Body of pancreas (tissue), 4 donors: ENCODE measurements around the gene SLC25A41. TPM values are rescaled to one million over a fixed set of nuclear protein-coding genes. Genes with fewer than 3 reads are reported as not detected.

Experiments
- ATAC-seq: fragments of 150-250 bp; one replicate; pipeline ENCODE4 v1.9.1; 2016
- DNase-seq, 4 donors: peaks; one replicate each; pipeline ENCODE4 v3.0.0-alpha.2; 2019
- H3K27ac ChIP-seq, 4 donors: fragments of 200-600 bp; sonication (generic); 1 replicate in 3 of 4; 2 replicates in 1 of 4; pipeline versions ENCODE4 v1.5.1 to v1.6.1; 2016 to 2019; ENCODE audit warnings: mild to moderate bottlenecking in 1 of 4, mixed read lengths in 1 of 4, moderate library complexity in 1 of 4
- H3K27me3 ChIP-seq, 2 donors: fragments of 200-600 bp; sonication (generic); one replicate each; pipeline ENCODE4 v1.6.0; 2016; ENCODE audit warnings: mild to moderate bottlenecking in 1 of 2
- H3K36me3 ChIP-seq, 2 donors: fragments of 200-600 bp; sonication (generic); replicated peaks in 1 of 2; 2 replicates each; pipeline ENCODE4 v1.5.1; 2016; ENCODE audit warnings: low read depth in 2 of 2; ENCODE audit not compliant: insufficient read depth in 1 of 2
- H3K4me1 ChIP-seq: fragments of 200-600 bp; sonication (generic); one replicate; pipeline ENCODE4 v1.6.0; 2016
- H3K4me3 ChIP-seq, 2 donors: fragments of 200-600 bp; sonication (generic); 1 replicate in 1 of 2; 2 replicates in 1 of 2; pipeline ENCODE4 v1.5.1; 2016 to 2019
- H3K9me3 ChIP-seq, 3 donors: fragments of 200-600 bp; sonication (generic); 1 replicate in 2 of 3; 2 replicates in 1 of 3; pipeline ENCODE4 v1.5.1; 2016
- CTCF ChIP-seq, 7 experiments: fragments of 450-650 bp in 4 of 7; fragments of 200-600 bp in 3 of 7; sonication (generic) in 3 of 7; IDR thresholded peaks; one replicate each; pipeline ENCODE4 v1.5.1; 2016 to 2019; ENCODE audit warnings: antibody characterized with exemption in 7 of 7
- POLR2A ChIP-seq, 3 donors: fragments of 450-650 bp; IDR thresholded peaks; one replicate each; pipeline ENCODE4 v1.6.1; 2016; ENCODE audit warnings: antibody characterized with exemption in 3 of 3, mild to moderate bottlenecking in 2 of 3
- WGBS, 2 donors: methylation state at CpG; one replicate each; pipeline ENCODE4 v1.1.5; 2017; 5-methylcytosine and 5-hydroxymethylcytosine counted together
- intact Hi-C: fragments of 100-400 bp; cut with DNase I; formaldehyde crosslinking; loops from one replicate; pipeline ENCODE4 v1.15.1; 2023
- total RNA-seq, 2 donors: library from RNA; depleted of rRNA; stranded (reverse); fragments of >200 nt; gene quantifications; one replicate each; pipeline ENCODE4 v1.1.0, GENCODE V29; 2016

SLC25A41 gene
- total RNA-seq, 2 donors from 2014 or later, result not detected

GRCh38 chr19:6443986-6444385 is 10.4 kb upstream of the SLC25A41 start:
- H3K4me1 ChIP-seq, result no peaks in the 10 kb centered on the region
- no peak for DNase-seq
- TF ChIP-seq POLR2A (IDR thresholded peaks at IDR 0.05) (no peak), CTCF (IDR thresholded peaks at IDR 0.05) (no peak)
- no peaks in the 10 kb centered on the region for H3K36me3 ChIP-seq
- no peak overlapping the region for H3K27ac ChIP-seq
- no peaks in the 10 kb centered on the region for H3K27me3 ChIP-seq
- 95 to 100% methylated on average over 1 to 13 of the region's 13 CpGs for WGBS, 2 donors
- H3K9me3 ChIP-seq, result no peaks in the 10 kb centered on the region
- no peak overlapping the region for H3K4me3 ChIP-seq
- ATAC-seq, result no peak
- intact Hi-C loops, result no loop called here

- no peak for DNase-seq
- Histone ChIP-seq H3K27ac (no peak overlapping the region), H3K9me3 (no peaks in the 10 kb centered on the region), H3K4me1 (no peaks in the 10 kb centered on the region), H3K27me3 (no peaks in the 10 kb centered on the region), H3K36me3 (no peaks in the 10 kb centered on the region), H3K4me3 (no peak overlapping the region)
- 83 to 92% methylated on average over 6 to 13 of the region's 13 CpGs for WGBS, 2 donors
- no peak for ATAC-seq
- intact Hi-C loops, result no loop called here
- no peak for TF ChIP-seq POLR2A (IDR thresholded peaks at IDR 0.05)
- TF ChIP-seq CTCF (IDR thresholded peaks at IDR 0.05), result no peak
Measured at GRCh38 chr19:6442087-6442688, 8.6 kb upstream of the SLC25A41 start.

- ATAC-seq (no peak), DNase-seq (no peak)
- Histone ChIP-seq H3K9me3 (no peaks in the 10 kb centered on the region), H3K27me3 (no peaks in the 10 kb centered on the region), H3K27ac (no peak overlapping the region), H3K4me3 (no peak overlapping the region), H3K36me3 (no peaks in the 10 kb centered on the region), H3K4me1 (no peaks in the 10 kb centered on the region)
- intact Hi-C loops, result no loop called here
- WGBS, 2 donors, result 86 to 91% methylated on average over 3 of the region's 3 CpGs
- TF ChIP-seq POLR2A (IDR thresholded peaks at IDR 0.05) (no peak), CTCF (IDR thresholded peaks at IDR 0.05) (no peak)
Measured at GRCh38 chr19:6440905-6441304, 7.3 kb upstream of the SLC25A41 start.

GRCh38 chr19:6439743-6440142 is 6.2 kb upstream of the SLC25A41 start:
- intact Hi-C loops, result no loop called here
- DNase-seq (no peak), ATAC-seq (no peak)
- Histone ChIP-seq H3K27ac (no peak overlapping the region), H3K36me3 (no peaks in the 10 kb centered on the region), H3K9me3 (no peaks in the 10 kb centered on the region), H3K27me3 (no peaks in the 10 kb centered on the region), H3K4me3 (no peak overlapping the region), H3K4me1 (no peaks in the 10 kb centered on the region)
- 90 to 94% methylated on average over 4 of the region's 4 CpGs for WGBS, 2 donors
- TF ChIP-seq CTCF (IDR thresholded peaks at IDR 0.05) (no peak), POLR2A (IDR thresholded peaks at IDR 0.05) (no peak)

GRCh38 chr19:6433165-6433564 is 398 bp downstream of the SLC25A41 start:
- TF ChIP-seq CTCF (IDR thresholded peaks at IDR 0.05) (no peak), POLR2A (IDR thresholded peaks at IDR 0.05) (no peak)
- ATAC-seq, result no peak
- Histone ChIP-seq H3K4me1 (no peaks in the 10 kb centered on the region), H3K4me3 (no peak overlapping the region), H3K27me3 (no peaks in the 10 kb centered on the region), H3K36me3 (no peaks in the 10 kb centered on the region), H3K9me3 (no peaks in the 10 kb centered on the region), H3K27ac (no peak overlapping the region)
- 84 to 92% methylated on average over 2 to 11 of the region's 11 CpGs for WGBS, 2 donors
- DNase-seq, result no peak
- intact Hi-C loops, result no loop called here
